ENCODE data around the gene BRPF1. TPM values are rescaled to one million over a fixed set of nuclear protein-coding genes. Genes with fewer than 3 reads are reported as not detected.

The BRPF1 gene
- total and polyA plus RNA-seq, 2 donors from 2014 or later = 6.2 to 22.4 TPM

- no peak overlapping the region for H3K27ac ChIP-seq (ENCODE audit: low read depth in 2 of 2, low read length in 2 of 2)
- no peaks in the 10 kb centered on the region for H3K27me3 ChIP-seq (ENCODE audit: control insufficient read depth, insufficient read depth, low read length)
- H3K9ac ChIP-seq (ENCODE audit: low read length in 3 of 3) = no peak overlapping the region
- H3K36me3 ChIP-seq (ENCODE audit: control insufficient read depth in 2 of 3, insufficient read depth in 3 of 3, low read length in 3 of 3) = peaks cover 0 to 5% (median 5%) of the 10 kb centered on the region in 3 donors
- peaks cover 0 to 22% (median 8%) of the 10 kb centered on the region in 3 donors for H3K4me1 ChIP-seq (ENCODE audit: control insufficient read depth in 2 of 3, insufficient read depth in 2 of 3, low read depth in 1 of 3, low read length in 3 of 3)
- no peaks in the 10 kb centered on the region for H3K9me3 ChIP-seq (ENCODE audit: control insufficient read depth in 2 of 3, insufficient read depth in 1 of 3, low read length in 3 of 3)
- no peak for TF ChIP-seq CTCF (IDR thresholded peaks at IDR 0.05; ENCODE audit: borderline replicate concordance, extremely low read depth, insufficient read depth)
- no peak for FAIRE-seq
- H3K4me3 ChIP-seq (ENCODE audit: low read length in 3 of 3) = no peak overlapping the region
- no peak for DNase-seq
- intact Hi-C loops (cut with DNase I) = no loop called here
Observed at GRCh38 chr3:9779075-9779593, 47.6 kb downstream of the BRPF1 start.

- DNase-seq = no peak
- intact Hi-C loops (cut with DNase I) = no loop called here
Observed at GRCh38 chr3:9779721-9780457, 48.4 kb downstream of the BRPF1 start.

DNA sequence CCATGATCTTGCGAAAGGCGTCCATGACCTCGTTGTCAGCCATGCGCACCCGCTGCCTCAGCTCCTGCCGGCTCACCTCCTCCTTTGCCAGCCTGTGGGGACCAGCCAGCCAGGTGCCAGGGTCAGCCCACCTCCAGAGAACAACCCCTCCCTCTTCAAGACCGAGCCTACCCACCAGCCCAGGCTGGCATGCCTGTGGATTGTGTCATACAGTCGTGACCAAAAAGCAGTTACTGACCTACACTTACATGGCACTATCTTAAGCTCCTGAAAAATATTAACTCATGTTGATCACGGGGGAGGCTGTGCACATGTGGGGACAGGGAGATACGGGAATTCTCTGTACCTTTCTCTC lies 48.9 kb downstream of the BRPF1 start:
- peak in 1 of 5 donors; percentile 91 for DNase-seq
- H3K27ac ChIP-seq (ENCODE audit: low read depth in 2 of 2, low read length in 2 of 2) = peak overlapping the region; percentile 81 to 85
- H3K36me3 ChIP-seq (ENCODE audit: control insufficient read depth in 2 of 3, insufficient read depth in 3 of 3, low read length in 3 of 3) = peaks cover 0 to 7% (median 6%) of the 10 kb centered on the region in 3 donors
- no peak for FAIRE-seq
- H3K27me3 ChIP-seq (ENCODE audit: control insufficient read depth, insufficient read depth, low read length) = no peaks in the 10 kb centered on the region
- intact Hi-C loops (cut with DNase I) = no loop called here
- H3K9ac ChIP-seq (ENCODE audit: low read length in 3 of 3) = no peak overlapping the region
- H3K9me3 ChIP-seq (ENCODE audit: control insufficient read depth in 2 of 3, insufficient read depth in 1 of 3, low read length in 3 of 3) = no peaks in the 10 kb centered on the region
- no peak for TF ChIP-seq CTCF (IDR thresholded peaks at IDR 0.05; ENCODE audit: borderline replicate concordance, extremely low read depth, insufficient read depth)
- H3K4me3 ChIP-seq (ENCODE audit: low read length in 3 of 3) = no peak overlapping the region
- peaks cover 0 to 23% (median 9%) of the 10 kb centered on the region in 3 donors for H3K4me1 ChIP-seq (ENCODE audit: control insufficient read depth in 2 of 3, insufficient read depth in 2 of 3, low read depth in 1 of 3, low read length in 3 of 3)

More at GRCh38 chr3:9779721-9780457, 48.4 kb downstream of the BRPF1 start:
- H3K36me3 ChIP-seq (ENCODE audit: control insufficient read depth in 2 of 3, insufficient read depth in 3 of 3, low read length in 3 of 3) = peaks cover 0 to 7% (median 6%) of the 10 kb centered on the region in 3 donors
- peak overlapping the region; percentile 81 to 85 for H3K27ac ChIP-seq (ENCODE audit: low read depth in 2 of 2, low read length in 2 of 2)
- no peak overlapping the region for H3K4me3 ChIP-seq (ENCODE audit: low read length in 3 of 3)
- H3K4me1 ChIP-seq (ENCODE audit: control insufficient read depth in 2 of 3, insufficient read depth in 2 of 3, low read depth in 1 of 3, low read length in 3 of 3) = peaks cover 0 to 22% (median 8%) of the 10 kb centered on the region in 3 donors
- H3K9ac ChIP-seq (ENCODE audit: low read length in 3 of 3) = no peak overlapping the region
- no peaks in the 10 kb centered on the region for H3K27me3 ChIP-seq (ENCODE audit: control insufficient read depth, insufficient read depth, low read length)
- FAIRE-seq = no peak
- no peak for TF ChIP-seq CTCF (IDR thresholded peaks at IDR 0.05; ENCODE audit: borderline replicate concordance, extremely low read depth, insufficient read depth)
- H3K9me3 ChIP-seq (ENCODE audit: control insufficient read depth in 2 of 3, insufficient read depth in 1 of 3, low read length in 3 of 3) = no peaks in the 10 kb centered on the region

Data from kidney (tissue), 14 donors.